HFFc6 (cell line): Measurements from ENCODE around the gene UQCRC2. TPM values are rescaled to one million over a fixed set of nuclear protein-coding genes. Genes with fewer than 3 reads are reported as not detected.

ENCODE experiments used
- total RNA-seq, 6 experiments: library from RNA; stranded (reverse); fragmentation: NEBNext Ultra II Directional; extraction: Animal tissue kit (Norgen Biotek cat#: 25700); gene quantifications; 2 replicates in 1 of 6; 3 replicates in 5 of 6; pipeline ENCODE4 v1.2.3, GENCODE V29; 2021

UQCRC2 gene
- total RNA-seq, 6 experiments from 2014 or later: 169 to 187 (median 173) TPM

Other genes with a start within 250 kb of the UQCRC2 start
- gene NPIPB4, start 95.6 kb upstream of the UQCRC2 start, total RNA-seq: 10 to 100 TPM; 35.3 to 49.8 (median 40.8) TPM
- gene PDZD9, start 47.8 kb downstream of the UQCRC2 start, total RNA-seq: not detected
- gene MOSMO, start 54.8 kb downstream of the UQCRC2 start, total RNA-seq: 10 to 100 TPM; 16.9 to 28.2 (median 22.7) TPM
- under 1 TPM in 2 of 6 experiments, not detected in 4; 0.09 to 0.41 TPM for gene VWA3A, start 139.2 kb downstream of the UQCRC2 start, total RNA-seq
- not detected for gene SDR42E2, start 209.1 kb downstream of the UQCRC2 start, total RNA-seq